ENCODE measurements around the gene TTLL12.
A peak's percentile ranks its signal among the peaks of the same experiment; 100 is the strongest.

The TTLL12 gene

GRCh38 chr22:43172191-43172590 lies 14.7 kb downstream of the TTLL12 start:
- no peak for DNase-seq (ENCODE audit: low spot score)

DNA sequence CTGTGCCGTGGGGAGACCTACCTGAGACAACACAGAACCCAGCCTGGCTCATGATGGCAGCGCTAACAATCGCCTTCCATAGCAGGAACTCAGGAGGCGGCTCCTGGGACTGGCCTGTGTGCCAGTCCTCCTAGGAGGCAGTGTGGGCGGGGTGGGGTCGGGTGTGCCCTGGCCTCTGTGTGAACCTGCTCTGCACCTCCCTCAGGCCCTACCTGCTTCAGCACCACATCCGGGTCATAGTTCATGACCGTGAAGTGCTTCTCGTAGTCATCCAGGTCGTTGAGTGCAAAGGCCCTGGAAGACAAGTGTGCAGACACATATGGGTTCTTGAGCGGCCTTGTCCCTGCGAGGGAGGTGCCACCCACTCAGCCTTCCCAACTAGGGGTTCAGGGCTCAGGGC lies 15.3 kb downstream of the TTLL12 start:
- no peak for DNase-seq (ENCODE audit: low spot score)

- DNase-seq (ENCODE audit: low spot score): no peak
Observed at GRCh38 chr22:43171019-43171491, 15.9 kb downstream of the TTLL12 start.

DNA sequence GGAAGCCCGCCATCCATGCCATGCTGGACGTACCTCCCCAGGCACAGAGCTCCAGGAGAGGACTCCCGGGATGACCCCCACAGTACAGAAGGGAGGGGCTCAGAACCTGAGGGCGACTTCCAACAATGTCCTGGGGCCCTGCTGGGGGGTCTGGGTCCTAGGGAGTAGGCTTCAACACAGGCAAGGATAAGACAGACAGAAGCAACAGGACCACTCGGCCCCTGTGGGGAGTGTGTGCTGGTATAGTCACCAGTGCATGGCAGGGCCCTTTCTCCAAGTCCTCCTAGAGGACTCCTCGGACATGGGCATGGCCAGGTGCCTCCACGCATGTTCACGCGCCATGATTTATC lies 16.8 kb downstream of the TTLL12 start:
- DNase-seq (ENCODE audit: low spot score): no peak

DNA sequence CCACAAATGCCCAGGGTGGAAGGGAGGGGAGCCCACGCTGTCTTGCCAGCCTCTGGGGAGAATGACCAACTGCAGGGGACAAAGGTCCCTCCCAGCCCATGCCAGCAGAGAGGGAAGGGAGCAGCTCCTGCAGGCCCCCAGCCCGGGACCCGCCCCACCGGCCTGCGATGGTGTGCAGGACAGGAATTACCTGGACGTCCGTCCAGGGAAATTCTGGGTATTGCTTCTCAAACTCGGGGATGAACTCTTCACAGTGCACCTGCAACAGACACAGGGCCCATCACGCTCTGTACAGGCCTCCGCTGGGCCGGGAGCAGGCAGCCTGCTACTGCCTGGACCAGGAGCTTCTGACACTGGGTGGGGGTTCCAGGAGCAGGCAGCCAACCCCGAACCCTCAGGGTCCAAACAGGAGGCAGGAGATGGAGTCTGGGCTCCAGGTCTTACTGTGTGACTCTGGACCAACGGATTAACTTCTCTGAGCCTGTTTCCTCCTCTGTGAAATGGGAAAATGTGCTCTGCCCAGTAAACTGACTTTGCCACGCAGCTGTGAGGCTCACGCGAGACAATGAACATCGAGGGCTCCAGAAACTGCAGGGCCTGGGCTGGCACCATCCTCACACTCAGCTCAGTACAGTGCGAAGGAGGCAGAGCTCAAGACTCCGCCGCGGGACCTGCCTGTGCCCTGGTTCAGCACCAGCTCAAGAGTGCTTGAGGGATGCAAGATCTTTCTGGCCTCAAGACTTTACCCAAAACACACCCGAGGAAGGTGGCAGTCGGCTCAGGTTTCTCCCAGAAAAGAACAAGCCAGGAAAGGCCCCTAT lies 17.4 kb downstream of the TTLL12 start:
- no peak for DNase-seq (ENCODE audit: low spot score)

GRCh38 chr22:43168471-43169309 lies 18.2 kb downstream of the TTLL12 start:
- peak; percentile 91 for DNase-seq (ENCODE audit: low spot score)

GRCh38 chr22:43167001-43167589 lies 19.8 kb downstream of the TTLL12 start:
- no peak for DNase-seq (ENCODE audit: low spot score)

DNA sequence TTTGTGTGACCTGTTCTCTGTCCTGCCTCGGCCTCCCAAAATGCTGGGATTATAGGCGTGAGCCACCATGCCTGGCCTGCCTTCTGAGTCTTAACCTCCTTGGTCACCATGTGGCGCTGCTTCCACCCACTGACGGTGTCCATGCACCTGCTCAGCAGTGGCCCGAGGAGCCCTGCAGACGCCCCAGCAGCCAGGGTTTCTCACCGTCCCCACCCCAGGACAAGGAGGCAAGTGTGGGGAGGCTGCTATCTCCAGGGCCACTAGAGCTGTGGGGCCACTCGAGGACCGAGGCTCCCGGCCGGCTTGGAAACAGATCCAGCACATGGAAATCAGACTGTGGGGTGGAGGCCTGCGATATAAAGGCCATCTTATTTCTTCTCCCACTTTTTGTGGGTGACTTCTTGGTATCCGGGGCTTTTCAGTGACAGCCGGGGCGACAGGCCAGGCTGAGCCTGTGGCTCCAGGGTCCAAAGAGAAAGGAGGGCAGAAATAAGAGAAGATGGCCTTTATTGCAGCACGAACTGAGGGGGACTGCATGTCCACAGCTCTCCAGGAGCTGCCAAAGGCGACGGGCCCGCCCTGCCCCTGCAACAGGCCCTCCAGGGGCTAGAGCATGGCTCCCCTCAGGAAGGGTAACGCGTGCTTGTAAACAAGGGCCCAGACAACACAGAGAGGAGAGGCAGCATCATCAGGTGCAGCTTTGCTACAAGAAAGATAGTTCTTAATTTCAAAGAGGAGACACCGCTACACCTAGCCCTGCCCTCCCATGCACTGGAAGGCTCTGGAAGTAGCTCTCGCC lies 20.6 kb downstream of the TTLL12 start:
- no peak for DNase-seq (ENCODE audit: low spot score)

DNA sequence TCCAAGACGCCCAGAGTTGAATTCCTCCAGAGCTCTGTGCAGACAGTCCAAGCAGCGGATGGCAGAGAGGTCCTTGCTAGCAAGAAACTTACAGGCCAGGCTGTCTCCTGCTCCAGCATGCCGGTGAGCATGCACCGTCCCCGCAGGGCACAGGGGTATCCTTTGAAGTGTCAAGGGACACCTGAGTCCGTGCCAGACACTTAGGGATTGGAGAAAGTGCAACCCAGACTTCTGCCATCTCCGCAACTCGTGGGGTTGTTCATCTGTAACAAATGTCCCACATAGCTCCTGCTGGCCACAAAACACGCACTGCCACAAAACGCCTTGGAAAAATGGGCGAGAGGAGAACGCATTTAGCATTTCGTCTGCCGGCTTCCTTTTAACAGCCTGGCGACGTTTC lies 22.3 kb downstream of the TTLL12 start:
- DNase-seq (ENCODE audit: low spot score): no peak

GRCh38 chr22:43163241-43163795 lies 23.6 kb downstream of the TTLL12 start:
- DNase-seq (ENCODE audit: low spot score): no peak

GRCh38 chr22:43162412-43163150 lies 24.4 kb downstream of the TTLL12 start:
- no peak for DNase-seq (ENCODE audit: low spot score)

DNA sequence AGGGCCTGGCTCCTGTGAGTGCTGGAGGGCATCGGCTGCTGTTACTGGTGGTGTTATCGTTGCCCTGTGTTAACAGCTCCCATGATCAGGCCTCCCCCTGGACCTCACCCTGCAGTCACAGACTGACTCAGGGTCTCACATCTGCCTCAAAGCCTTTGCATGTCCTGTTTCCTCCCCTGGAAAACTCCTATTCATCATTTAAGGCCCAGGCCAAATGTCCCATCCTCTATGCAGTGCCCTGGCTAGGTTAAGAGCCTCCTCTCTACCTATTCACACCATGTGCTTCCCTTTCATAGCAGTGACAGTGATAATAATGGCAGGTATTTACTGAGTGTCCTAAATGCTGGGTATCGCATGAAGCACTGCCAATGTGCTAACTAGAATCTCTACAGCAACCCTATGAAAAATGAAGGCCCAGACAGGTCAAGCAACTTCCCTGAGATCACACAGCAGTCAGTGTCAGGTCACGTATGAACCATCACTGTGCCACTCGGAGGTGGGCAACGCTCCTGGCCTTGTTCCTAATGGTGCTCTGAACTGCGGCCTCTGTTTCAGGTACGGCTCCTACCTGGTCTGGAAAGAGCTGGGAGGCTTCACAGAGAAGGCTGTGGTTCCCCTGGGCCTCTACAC lies 26.3 kb downstream of the TTLL12 start:
- no peak for DNase-seq (ENCODE audit: low spot score)

- peak; percentile 45 for DNase-seq (ENCODE audit: low spot score)
Observed at GRCh38 chr22:43159484-43160178, 27.3 kb downstream of the TTLL12 start.

GRCh38 chr22:43158778-43159483 lies 28.0 kb downstream of the TTLL12 start:
- DNase-seq (ENCODE audit: low spot score): no peak

DNA sequence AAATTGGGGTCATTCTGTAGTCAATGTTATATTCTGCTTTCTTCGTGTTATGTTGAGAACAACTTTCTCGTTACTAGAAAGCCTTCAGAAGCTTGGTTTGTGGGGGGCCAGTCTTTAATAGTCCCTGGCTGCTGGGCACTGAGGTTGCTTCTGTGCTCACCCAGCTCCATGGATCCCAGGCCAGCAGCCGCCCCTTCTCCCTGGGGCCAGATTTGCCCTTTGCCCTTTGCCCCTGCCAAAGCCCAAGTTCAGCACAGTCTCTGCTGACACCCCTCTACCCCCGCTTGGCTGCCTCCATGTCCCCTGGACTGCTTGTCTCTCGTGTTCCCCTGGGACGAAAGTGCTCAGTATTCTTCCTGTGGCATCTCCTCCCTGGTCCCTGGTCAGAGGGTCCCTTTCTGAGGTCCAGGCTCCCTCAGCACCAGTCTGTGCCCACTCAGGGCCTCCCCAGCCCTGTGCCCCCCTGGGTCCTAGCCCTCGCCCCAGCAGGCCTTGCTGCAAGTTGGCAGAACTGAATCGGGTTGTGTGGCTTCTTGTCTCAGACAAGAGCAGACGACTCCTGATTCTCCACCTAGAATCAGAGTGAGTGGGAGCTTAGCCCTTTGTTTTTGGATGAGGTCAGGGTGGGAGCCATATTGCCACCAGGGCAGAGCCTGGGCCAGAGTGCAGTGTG lies 28.9 kb downstream of the TTLL12 start:
- no peak for DNase-seq (ENCODE audit: low spot score)

GRCh38 chr22:43156413-43156812 lies 30.5 kb downstream of the TTLL12 start:
- no peak for DNase-seq (ENCODE audit: low spot score)

DNA sequence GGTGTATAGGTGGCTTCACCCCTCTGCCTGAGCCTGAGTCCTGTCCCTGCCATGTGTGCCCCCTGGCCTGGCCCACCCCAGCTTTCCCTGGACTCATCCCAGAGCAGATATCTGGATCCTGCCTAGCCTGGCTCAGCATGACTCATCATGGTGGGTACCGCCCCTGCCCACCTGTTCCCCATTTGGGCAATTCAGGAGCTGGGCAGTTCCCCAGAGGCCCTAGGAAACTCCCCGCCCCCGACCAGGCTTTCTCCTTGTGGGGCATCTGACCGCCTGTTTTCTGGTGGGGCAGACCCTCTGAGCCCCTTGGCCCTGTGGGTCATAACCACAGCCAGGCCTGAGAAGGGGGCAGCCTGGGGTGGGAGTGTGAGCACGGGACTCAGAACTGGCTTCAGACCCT lies 31.1 kb downstream of the TTLL12 start:
- peak; percentile 33 for DNase-seq (ENCODE audit: low spot score)

DNA sequence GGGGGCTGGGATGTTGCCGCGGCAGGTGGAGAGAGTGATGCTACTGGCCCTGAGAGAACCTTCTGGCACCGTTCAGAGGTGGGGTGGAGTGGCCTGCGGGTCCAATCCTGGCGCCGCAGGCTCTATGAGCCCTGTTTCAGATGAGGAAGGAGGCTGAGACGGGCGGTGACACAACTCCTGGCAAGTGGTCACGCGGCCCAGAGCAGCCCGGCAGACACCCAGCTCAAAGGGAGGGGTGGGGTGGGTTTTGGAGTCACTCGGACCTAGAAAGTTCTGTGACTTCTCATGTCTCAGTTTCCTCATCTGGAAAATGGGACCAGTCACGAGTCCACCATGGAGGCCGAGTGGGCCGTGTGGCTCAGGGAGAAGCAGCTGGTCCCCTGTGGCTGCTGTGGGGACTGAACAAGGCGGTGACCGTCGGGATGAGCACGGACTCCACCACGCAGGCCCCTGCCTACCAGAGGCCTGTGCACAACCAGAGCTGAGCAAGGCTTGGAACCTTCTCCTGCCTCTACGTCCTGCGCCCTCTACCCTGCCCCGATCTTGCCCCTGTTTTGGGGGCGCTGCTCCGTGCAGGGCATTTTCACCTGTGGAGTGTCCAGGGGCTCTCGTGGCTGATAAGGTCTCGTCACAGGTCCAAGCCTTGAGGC lies 31.9 kb downstream of the TTLL12 start:
- DNase-seq (ENCODE audit: low spot score): no peak
